ENCODE results near the gene WIPF2. TPM values are rescaled to one million over a fixed set of nuclear protein-coding genes. Genes with fewer than 3 reads are reported as not detected.

WIPF2 gene
- total and polyA plus RNA-seq, 5 donors from 2014 or later, result 8.0 to 40.7 (median 9.6) TPM

- Mint-ChIP-seq H3K36me3 (no peaks in the 10 kb centered on the region), H3K27me3 (no peaks in the 10 kb centered on the region), H3K4me3 (peak overlapping the region in 3 of 4 donors; percentile 7 to 57 (median 35)), H3K9me3 (no peaks in the 10 kb centered on the region), H3K27ac (peak overlapping the region in 2 of 3 donors; percentile 23 to 33), H3K4me1 (peaks cover 5 to 29% (median 25%) of the 10 kb centered on the region in 4 donors)
- no peak for ATAC-seq (ENCODE audit: low read depth in 2 of 2)
- Histone ChIP-seq H3K27ac (ENCODE audit: insufficient read depth, low read length, poor library complexity, severe bottlenecking) (no peak overlapping the region), H3K4me1 (ENCODE audit: control insufficient read depth, insufficient read depth, low read length, poor library complexity, severe bottlenecking) (peaks cover 48% of the 10 kb centered on the region), H3K4me3 (ENCODE audit: low read depth, low read length) (no peak overlapping the region), H3K27me3 (ENCODE audit: control insufficient read depth, insufficient read depth, low read length) (no peaks in the 10 kb centered on the region), H3K9me3 (ENCODE audit: control insufficient read depth in 2 of 2, low read length in 2 of 2) (no peaks in the 10 kb centered on the region), H3K36me3 (ENCODE audit: control insufficient read depth, insufficient read depth, low read length) (no peaks in the 10 kb centered on the region)
- DNase-seq, result no peak
Measured at GRCh38 chr17:40309949-40310510, 90.9 kb downstream of the WIPF2 start.

- Mint-ChIP-seq H3K4me1 (peaks cover 5 to 38% (median 31%) of the 10 kb centered on the region in 4 donors), H3K4me3 (peak overlapping the region in 1 of 4 donors; percentile 10), H3K9me3 (no peaks in the 10 kb centered on the region), H3K36me3 (no peaks in the 10 kb centered on the region), H3K27ac (peak overlapping the region in 1 of 3 donors; percentile 33), H3K27me3 (no peaks in the 10 kb centered on the region)
- DNase-seq (no peak), ATAC-seq (ENCODE audit: low read depth in 2 of 2) (no peak)
- no peaks in the 10 kb centered on the region for H3K9me3 ChIP-seq (ENCODE audit: control insufficient read depth in 2 of 2, low read length in 2 of 2)
- H3K4me1 ChIP-seq (ENCODE audit: control insufficient read depth, insufficient read depth, low read length, poor library complexity, severe bottlenecking), result peaks cover 57% of the 10 kb centered on the region
- H3K27me3 ChIP-seq (ENCODE audit: control insufficient read depth, insufficient read depth, low read length), result no peaks in the 10 kb centered on the region
- H3K4me3 ChIP-seq (ENCODE audit: low read depth, low read length), result no peak overlapping the region
- H3K27ac ChIP-seq (ENCODE audit: insufficient read depth, low read length, poor library complexity, severe bottlenecking), result no peak overlapping the region
- no peaks in the 10 kb centered on the region for H3K36me3 ChIP-seq (ENCODE audit: control insufficient read depth, insufficient read depth, low read length)
Measured at GRCh38 chr17:40310882-40311391, 91.8 kb downstream of the WIPF2 start.

- H3K27me3 Mint-ChIP-seq, result no peaks in the 10 kb centered on the region
- H3K4me1 Mint-ChIP-seq, result peaks cover 5 to 44% (median 31%) of the 10 kb centered on the region in 4 donors
- no peaks in the 10 kb centered on the region for H3K9me3 Mint-ChIP-seq
- Histone ChIP-seq H3K9me3 (ENCODE audit: control insufficient read depth in 2 of 2, low read length in 2 of 2) (no peaks in the 10 kb centered on the region), H3K4me1 (ENCODE audit: control insufficient read depth, insufficient read depth, low read length, poor library complexity, severe bottlenecking) (peaks cover 64% of the 10 kb centered on the region), H3K27ac (ENCODE audit: insufficient read depth, low read length, poor library complexity, severe bottlenecking) (no peak overlapping the region), H3K36me3 (ENCODE audit: control insufficient read depth, insufficient read depth, low read length) (no peaks in the 10 kb centered on the region), H3K27me3 (ENCODE audit: control insufficient read depth, insufficient read depth, low read length) (no peaks in the 10 kb centered on the region), H3K4me3 (ENCODE audit: low read depth, low read length) (no peak overlapping the region)
- DNase-seq (no peak), ATAC-seq (ENCODE audit: low read depth in 2 of 2) (no peak)
- peak overlapping the region in 1 of 4 donors; percentile 10 for H3K4me3 Mint-ChIP-seq
- H3K27ac Mint-ChIP-seq, result peak overlapping the region in 1 of 3 donors; percentile 77
- no peaks in the 10 kb centered on the region for H3K36me3 Mint-ChIP-seq
Measured at GRCh38 chr17:40311575-40311974, 92.5 kb downstream of the WIPF2 start.

DNA sequence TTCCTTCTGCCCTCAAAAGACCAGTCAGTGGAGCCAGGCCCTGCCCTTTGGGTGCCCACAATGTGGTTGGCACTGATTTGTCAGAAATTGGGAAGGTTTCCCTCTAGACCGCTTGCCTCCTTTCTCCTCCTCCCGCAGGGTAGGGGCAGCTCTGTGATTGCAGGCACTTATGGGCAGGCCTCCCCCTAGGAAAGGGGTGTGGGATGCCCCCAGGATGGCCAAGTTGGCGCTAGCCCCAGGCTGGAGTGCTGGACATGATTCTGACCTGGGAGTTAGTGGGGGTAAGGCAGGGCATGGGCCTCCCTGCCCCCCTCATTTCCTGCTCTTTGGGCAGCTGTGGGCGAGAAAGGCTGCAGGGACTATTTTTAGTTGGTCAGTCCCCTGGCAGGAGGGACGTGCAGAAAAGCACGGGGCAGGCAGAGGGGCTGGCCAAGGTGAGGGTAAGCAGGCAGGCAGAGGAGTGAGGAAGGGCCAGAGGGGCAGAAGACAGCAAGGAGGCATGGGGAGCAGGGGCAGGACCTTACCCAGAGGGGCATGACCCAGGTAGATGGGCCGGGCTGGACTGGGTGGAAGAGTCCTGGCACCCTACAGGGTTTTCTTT is 93.1 kb downstream of the WIPF2 start:
- Histone ChIP-seq H3K27me3 (ENCODE audit: control insufficient read depth, insufficient read depth, low read length) (no peaks in the 10 kb centered on the region), H3K9me3 (ENCODE audit: control insufficient read depth in 2 of 2, low read length in 2 of 2) (no peaks in the 10 kb centered on the region), H3K4me3 (ENCODE audit: low read depth, low read length) (no peak overlapping the region), H3K27ac (ENCODE audit: insufficient read depth, low read length, poor library complexity, severe bottlenecking) (no peak overlapping the region), H3K36me3 (ENCODE audit: control insufficient read depth, insufficient read depth, low read length) (no peaks in the 10 kb centered on the region), H3K4me1 (ENCODE audit: control insufficient read depth, insufficient read depth, low read length, poor library complexity, severe bottlenecking) (peaks cover 64% of the 10 kb centered on the region)
- DNase-seq (no peak), ATAC-seq (ENCODE audit: low read depth in 2 of 2) (no peak)
- H3K36me3 Mint-ChIP-seq, result no peaks in the 10 kb centered on the region
- H3K9me3 Mint-ChIP-seq, result no peaks in the 10 kb centered on the region
- H3K4me1 Mint-ChIP-seq, result peaks cover 5 to 47% (median 33%) of the 10 kb centered on the region in 4 donors
- no peak overlapping the region for H3K4me3 Mint-ChIP-seq
- H3K27ac Mint-ChIP-seq, result peak overlapping the region in 2 of 3 donors; percentile 15 to 77
- no peaks in the 10 kb centered on the region for H3K27me3 Mint-ChIP-seq

DNA sequence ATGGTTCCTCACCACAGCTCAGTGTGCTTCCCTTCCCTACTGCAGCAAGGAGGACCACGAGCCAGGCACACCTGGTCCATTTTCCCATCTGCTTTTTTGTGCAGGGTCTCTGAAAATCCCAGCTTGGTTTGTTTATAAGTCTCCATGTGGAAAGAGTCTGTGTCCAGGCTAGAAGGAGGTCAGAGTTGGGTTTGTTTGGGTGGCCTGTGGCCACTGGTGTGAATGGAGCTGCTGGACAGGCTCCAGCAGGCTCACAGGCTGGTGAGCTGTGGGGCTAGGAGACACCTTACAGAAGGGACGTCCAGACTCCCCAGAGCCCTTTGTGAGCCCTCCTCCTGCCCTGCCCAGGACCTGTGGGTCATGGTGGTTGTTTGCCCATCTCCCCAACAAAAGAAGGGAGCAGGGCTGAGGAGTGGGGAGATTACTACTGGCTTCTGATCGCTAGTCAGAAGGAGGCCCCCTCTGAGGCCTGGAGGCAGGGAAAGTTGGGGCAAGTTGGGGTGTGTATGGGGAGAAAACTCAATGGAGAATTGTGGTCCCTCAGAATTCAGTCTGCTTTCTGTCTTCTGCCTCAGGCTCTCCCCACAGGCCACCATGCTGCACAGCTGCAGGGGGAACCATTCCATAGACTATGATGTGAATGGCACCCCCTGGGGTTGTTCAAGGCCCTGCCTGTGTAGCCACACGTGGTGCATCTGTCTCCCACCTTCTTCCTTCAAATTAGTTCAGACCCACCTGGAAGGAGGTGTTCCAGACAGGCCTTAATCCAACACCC is 94.0 kb downstream of the WIPF2 start:
- ATAC-seq (ENCODE audit: low read depth in 2 of 2) (no peak), DNase-seq (no peak)
- Mint-ChIP-seq H3K27me3 (no peaks in the 10 kb centered on the region), H3K4me1 (peaks cover 5 to 54% (median 39%) of the 10 kb centered on the region in 4 donors), H3K27ac (no peak overlapping the region), H3K36me3 (no peaks in the 10 kb centered on the region), H3K4me3 (no peak overlapping the region), H3K9me3 (no peaks in the 10 kb centered on the region)
- Histone ChIP-seq H3K4me1 (ENCODE audit: control insufficient read depth, insufficient read depth, low read length, poor library complexity, severe bottlenecking) (peaks cover 63% of the 10 kb centered on the region), H3K27ac (ENCODE audit: insufficient read depth, low read length, poor library complexity, severe bottlenecking) (no peak overlapping the region), H3K9me3 (ENCODE audit: control insufficient read depth in 2 of 2, low read length in 2 of 2) (no peaks in the 10 kb centered on the region), H3K4me3 (ENCODE audit: low read depth, low read length) (no peak overlapping the region), H3K36me3 (ENCODE audit: control insufficient read depth, insufficient read depth, low read length) (no peaks in the 10 kb centered on the region), H3K27me3 (ENCODE audit: control insufficient read depth, insufficient read depth, low read length) (no peaks in the 10 kb centered on the region)

GRCh38 chr17:40313668-40314583 is 94.8 kb downstream of the WIPF2 start:
- no peak for ATAC-seq (ENCODE audit: low read depth in 2 of 2)
- Mint-ChIP-seq H3K27ac (peak overlapping the region in 2 of 3 donors; percentile 48 to 89), H3K4me1 (peaks cover 5 to 57% (median 39%) of the 10 kb centered on the region in 4 donors), H3K9me3 (no peaks in the 10 kb centered on the region), H3K36me3 (no peaks in the 10 kb centered on the region), H3K27me3 (no peaks in the 10 kb centered on the region), H3K4me3 (peak overlapping the region in 2 of 4 donors; percentile 11 to 47)
- Histone ChIP-seq H3K27ac (ENCODE audit: insufficient read depth, low read length, poor library complexity, severe bottlenecking) (peak overlapping the region; percentile 5), H3K27me3 (ENCODE audit: control insufficient read depth, insufficient read depth, low read length) (no peaks in the 10 kb centered on the region), H3K9me3 (ENCODE audit: control insufficient read depth in 2 of 2, low read length in 2 of 2) (no peaks in the 10 kb centered on the region), H3K36me3 (ENCODE audit: control insufficient read depth, insufficient read depth, low read length) (no peaks in the 10 kb centered on the region), H3K4me3 (ENCODE audit: low read depth, low read length) (no peak overlapping the region), H3K4me1 (ENCODE audit: control insufficient read depth, insufficient read depth, low read length, poor library complexity, severe bottlenecking) (peaks cover 67% of the 10 kb centered on the region)
- no peak for DNase-seq

DNA sequence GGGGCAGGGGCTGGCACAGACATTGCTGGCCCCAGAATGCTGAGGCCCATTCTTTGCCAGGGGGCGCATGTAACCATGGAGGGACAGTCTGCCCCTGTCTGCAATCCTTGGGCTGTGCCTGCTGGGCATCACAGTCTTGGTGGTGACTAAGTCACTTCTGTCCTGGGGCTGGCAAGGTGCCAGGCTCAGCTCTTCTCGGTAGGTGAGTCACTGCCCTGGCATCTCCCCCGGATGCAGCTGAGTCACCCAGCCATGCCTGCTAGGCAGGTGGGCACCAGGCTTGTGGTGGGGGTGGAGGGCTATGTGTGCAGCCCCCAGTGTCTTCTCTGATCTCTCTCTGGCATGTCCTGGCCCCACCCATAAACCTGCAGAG is 95.5 kb downstream of the WIPF2 start:
- peaks cover 5 to 64% (median 38%) of the 10 kb centered on the region in 4 donors for H3K4me1 Mint-ChIP-seq
- no peaks in the 10 kb centered on the region for H3K9me3 Mint-ChIP-seq
- no peaks in the 10 kb centered on the region for H3K9me3 ChIP-seq (ENCODE audit: control insufficient read depth in 2 of 2, low read length in 2 of 2)
- peak; percentile 50 to 93 (median 79) for DNase-seq
- no peaks in the 10 kb centered on the region for H3K27me3 ChIP-seq (ENCODE audit: control insufficient read depth, insufficient read depth, low read length)
- H3K36me3 ChIP-seq (ENCODE audit: control insufficient read depth, insufficient read depth, low read length), result no peaks in the 10 kb centered on the region
- peak overlapping the region; percentile 5 for H3K27ac ChIP-seq (ENCODE audit: insufficient read depth, low read length, poor library complexity, severe bottlenecking)
- no peaks in the 10 kb centered on the region for H3K36me3 Mint-ChIP-seq
- peaks cover 67% of the 10 kb centered on the region for H3K4me1 ChIP-seq (ENCODE audit: control insufficient read depth, insufficient read depth, low read length, poor library complexity, severe bottlenecking)
- H3K4me3 Mint-ChIP-seq, result peak overlapping the region in 2 of 4 donors; percentile 47 to 61
- H3K27ac Mint-ChIP-seq, result peak overlapping the region; percentile 56 to 83 (median 74)
- no peaks in the 10 kb centered on the region for H3K27me3 Mint-ChIP-seq
- no peak overlapping the region for H3K4me3 ChIP-seq (ENCODE audit: low read depth, low read length)
- ATAC-seq (ENCODE audit: low read depth in 2 of 2), result peak; percentile 66 to 67
